Lower leg skin (tissue), 4 donors: ENCODE results near the gene BTNL2. TPM values are rescaled to one million over a fixed set of nuclear protein-coding genes. Genes with fewer than 3 reads are reported as not detected.

Experiments used
- DNase-seq, 2 donors: peaks; one replicate each; pipeline ENCODE4 v3.0.0-alpha.2; 2019; ENCODE audit warnings: low spot score in 2 of 2
- H3K4me3 ChIP-seq: fragments of 200-600 bp; sonication (generic); 2 replicates; pipeline ENCODE4 v1.5.1; 2017; ENCODE audit warnings: mild to moderate bottlenecking, low read depth; ENCODE audit not compliant: poor library complexity, severe bottlenecking
- POLR2A ChIP-seq, 2 donors: fragments of 450-650 bp; IDR thresholded peaks; one replicate each; pipeline ENCODE4 v1.6.1; 2016 to 2017; ENCODE audit warnings: antibody characterized with exemption in 2 of 2, mild to moderate bottlenecking in 1 of 2, moderate library complexity in 1 of 2
- WGBS, 2 donors: methylation state at CpG; one replicate each; pipeline ENCODE4 v1.1.5; 2018; 5-methylcytosine and 5-hydroxymethylcytosine counted together
- intact Hi-C: fragments of 100-400 bp; cut with DNase I; formaldehyde crosslinking; loops from one replicate; pipeline ENCODE4 v1.15.0; 2023; ENCODE audit warnings: low total_unique reads
- total RNA-seq, 4 donors: library from RNA; depleted of rRNA; stranded (reverse); fragments of >200 nt; gene quantifications; one replicate each; pipeline ENCODE4 v1.1.0, GENCODE V29; 2016
- TF ChIP-seq, protein P1 (sequence below), 3 donors: fragments of 450-650 bp; IDR thresholded peaks; one replicate each; pipeline ENCODE4 v1.5.1; 2016; ENCODE audit warnings: antibody characterized with exemption in 3 of 3, mild to moderate bottlenecking in 3 of 3, moderate library complexity in 2 of 3

The BTNL2 gene
- total RNA-seq, 4 donors from 2014 or later = not detected

DNA sequence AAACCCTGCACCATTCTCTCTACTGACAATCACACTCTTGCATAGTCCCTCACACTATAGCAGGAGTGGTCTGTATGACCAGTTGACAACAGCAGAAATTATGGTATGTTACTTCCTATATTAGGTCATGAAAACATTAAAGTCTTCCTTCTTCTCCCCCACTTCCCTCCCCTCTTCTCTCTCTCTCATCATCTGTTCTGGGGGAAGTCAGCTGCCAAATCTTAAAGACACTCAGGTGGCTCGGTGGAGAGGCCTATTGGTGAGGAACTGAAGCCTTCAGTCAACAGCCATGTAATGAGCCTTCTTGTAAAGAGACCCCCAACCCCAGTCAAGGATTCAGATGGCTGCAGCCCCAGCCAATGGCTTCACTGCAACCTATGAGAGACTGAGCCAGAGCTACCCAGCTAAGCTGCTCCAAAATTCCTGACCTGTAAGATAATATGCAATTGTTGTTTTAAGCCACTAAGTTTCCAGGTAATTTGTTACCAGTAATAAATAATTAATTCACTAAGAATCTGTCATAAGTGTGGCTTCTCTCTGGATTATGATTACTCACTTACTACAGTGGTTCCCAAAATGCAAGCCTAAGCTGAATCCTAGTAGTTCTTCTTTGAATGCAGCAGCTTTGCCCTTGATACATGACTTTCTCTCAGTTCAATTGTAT, 24.1 kb downstream of the BTNL2 start:
- 33 to 48% methylated on average over 1 of the region's 1 CpG for WGBS, 2 donors

DNA sequence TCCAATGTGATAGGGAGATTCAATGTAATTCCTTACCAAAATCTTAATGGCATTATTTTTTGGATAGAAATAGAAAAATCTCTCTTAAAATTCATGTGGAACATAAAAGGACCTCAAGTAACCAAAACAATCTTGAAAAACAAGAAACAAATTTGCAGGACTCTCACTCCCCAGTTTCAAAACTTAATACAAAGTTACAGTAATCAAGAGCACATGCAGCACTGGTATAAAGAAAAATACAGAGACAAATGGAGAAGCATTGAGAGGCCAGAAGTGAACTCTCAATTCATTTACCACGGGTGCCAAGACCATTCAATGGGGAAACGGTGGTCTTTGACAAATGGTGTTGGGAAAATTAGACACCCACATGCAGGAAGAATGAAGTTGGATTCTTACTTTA, 27.4 kb downstream of the BTNL2 start:
- WGBS, 2 donors = 69% methylated on average over 2 of the region's 2 CpGs
- TF ChIP-seq, protein P1, sequence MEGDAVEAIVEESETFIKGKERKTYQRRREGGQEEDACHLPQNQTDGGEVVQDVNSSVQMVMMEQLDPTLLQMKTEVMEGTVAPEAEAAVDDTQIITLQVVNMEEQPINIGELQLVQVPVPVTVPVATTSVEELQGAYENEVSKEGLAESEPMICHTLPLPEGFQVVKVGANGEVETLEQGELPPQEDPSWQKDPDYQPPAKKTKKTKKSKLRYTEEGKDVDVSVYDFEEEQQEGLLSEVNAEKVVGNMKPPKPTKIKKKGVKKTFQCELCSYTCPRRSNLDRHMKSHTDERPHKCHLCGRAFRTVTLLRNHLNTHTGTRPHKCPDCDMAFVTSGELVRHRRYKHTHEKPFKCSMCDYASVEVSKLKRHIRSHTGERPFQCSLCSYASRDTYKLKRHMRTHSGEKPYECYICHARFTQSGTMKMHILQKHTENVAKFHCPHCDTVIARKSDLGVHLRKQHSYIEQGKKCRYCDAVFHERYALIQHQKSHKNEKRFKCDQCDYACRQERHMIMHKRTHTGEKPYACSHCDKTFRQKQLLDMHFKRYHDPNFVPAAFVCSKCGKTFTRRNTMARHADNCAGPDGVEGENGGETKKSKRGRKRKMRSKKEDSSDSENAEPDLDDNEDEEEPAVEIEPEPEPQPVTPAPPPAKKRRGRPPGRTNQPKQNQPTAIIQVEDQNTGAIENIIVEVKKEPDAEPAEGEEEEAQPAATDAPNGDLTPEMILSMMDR (IDR thresholded peaks at IDR 0.05) = no peak
- TF ChIP-seq POLR2A (IDR thresholded peaks at IDR 0.05) = no peak
- intact Hi-C loops = no loop called here
- H3K4me3 ChIP-seq = no peak overlapping the region
- DNase-seq = no peak

More for the DNA sequence above, 24.1 kb downstream of the BTNL2 start:
- no peak overlapping the region for H3K4me3 ChIP-seq
- DNase-seq = no peak
- TF ChIP-seq, protein P1 (IDR thresholded peaks at IDR 0.05) = no peak
- no peak for TF ChIP-seq POLR2A (IDR thresholded peaks at IDR 0.05)
- intact Hi-C loops = no loop called here

DNA sequence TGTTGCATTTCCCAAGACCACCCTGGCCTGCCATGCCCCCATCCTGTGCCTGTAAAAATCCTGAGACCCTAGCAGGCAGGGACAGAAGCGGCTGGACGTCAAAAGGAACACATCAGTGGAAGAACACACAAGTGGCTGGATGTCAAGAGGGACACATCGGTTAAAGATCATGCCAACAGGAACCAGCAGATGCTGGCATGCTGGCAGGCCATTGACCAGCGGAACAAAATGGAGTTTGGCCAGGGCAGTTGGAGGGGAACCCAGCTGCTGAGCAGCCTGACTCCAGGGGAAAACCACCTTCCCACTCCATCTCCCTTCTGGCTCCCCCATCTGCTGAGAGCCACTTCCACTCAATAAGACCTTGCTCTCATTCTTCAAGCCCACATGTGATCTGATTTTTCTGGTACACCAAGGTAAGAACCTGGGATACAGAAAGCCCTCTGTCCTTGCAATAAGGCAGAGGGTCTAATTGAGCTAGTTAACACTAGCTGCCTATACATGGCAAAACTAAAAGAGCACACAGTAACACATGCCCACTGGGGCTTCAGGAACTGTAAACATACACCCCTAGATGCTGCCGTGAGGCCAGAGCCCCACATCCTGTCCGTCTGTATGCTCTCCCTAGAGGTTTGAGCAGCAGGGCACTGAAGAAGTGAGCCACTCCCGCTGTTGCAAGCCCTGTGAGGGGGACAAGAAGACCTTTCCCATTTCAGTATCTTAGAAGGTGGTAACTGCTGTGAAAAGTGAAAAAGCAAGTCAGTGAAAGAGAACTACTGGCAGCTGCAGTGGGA, 31.0 kb downstream of the BTNL2 start:
- no peak overlapping the region for H3K4me3 ChIP-seq
- TF ChIP-seq POLR2A (IDR thresholded peaks at IDR 0.05) = no peak
- TF ChIP-seq, protein P1 (IDR thresholded peaks at IDR 0.05) = no peak
- WGBS, 2 donors = 87 to 95% methylated on average over 7 of the region's 7 CpGs
- DNase-seq = no peak
- intact Hi-C loops = no loop called here

DNA sequence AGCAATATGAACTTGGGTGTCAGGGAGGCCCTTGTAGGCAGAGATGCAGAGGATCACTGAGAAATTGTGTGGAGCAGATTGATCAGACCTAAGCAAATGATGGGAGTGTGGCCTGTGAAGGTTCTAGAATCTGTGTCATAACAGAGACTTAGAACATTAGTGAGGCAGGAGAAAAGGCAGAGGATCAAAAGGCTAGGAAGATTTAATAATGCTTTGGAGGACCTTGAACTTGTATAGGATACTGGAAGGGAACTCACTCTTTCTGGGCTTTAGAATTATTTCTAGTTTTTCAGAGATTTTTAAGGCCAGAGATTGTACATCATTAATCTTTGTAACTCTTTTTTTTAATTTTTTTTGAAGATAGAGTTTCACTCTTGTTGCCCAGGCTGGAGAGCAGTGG, 35.2 kb downstream of the BTNL2 start, which contains the start of gene TSBP1:
Gene TSBP1, minus strand, starts transcription at position 101 of the 400 bp plus-strand sequence. CDS start 197 bp downstream, outside the sequence.
- H3K4me3 ChIP-seq = no peak within 1 kb of the TSS
- TF ChIP-seq POLR2A (IDR thresholded peaks at IDR 0.05) = no peak
- TF ChIP-seq, protein P1 (IDR thresholded peaks at IDR 0.05) = no peak
- intact Hi-C loops = no loop called here

DNA sequence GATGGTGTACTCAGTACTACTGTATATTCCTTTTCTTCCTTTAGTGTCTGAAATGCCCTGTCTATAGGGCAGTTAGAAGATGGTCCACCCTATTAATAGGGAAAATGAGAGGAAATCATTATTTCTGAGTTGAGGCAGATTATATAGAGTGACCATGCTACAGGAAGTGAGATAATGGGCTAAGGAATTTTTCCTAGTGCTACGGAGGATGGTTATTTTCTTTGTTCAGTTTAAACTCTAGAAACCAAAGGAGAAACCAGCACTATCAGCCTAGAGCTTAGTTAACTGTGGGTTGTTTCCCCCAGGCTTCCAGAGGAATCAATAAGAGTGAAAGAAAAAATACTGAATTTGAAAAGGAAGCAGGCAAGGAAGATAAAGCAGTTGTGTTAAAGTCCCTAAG, 35.8 kb downstream of the BTNL2 start:
- TF ChIP-seq, protein P1 (IDR thresholded peaks at IDR 0.05) = no peak
- no peak for TF ChIP-seq POLR2A (IDR thresholded peaks at IDR 0.05)
- no peak overlapping the region for H3K4me3 ChIP-seq
- intact Hi-C loops = no loop called here
- whole genome bisulfite sequencing, 2 donors = 56 to 61% methylated on average over 1 of the region's 1 CpG
- DNase-seq = no peak

More for the DNA sequence above, 35.2 kb downstream of the BTNL2 start, which contains the start of gene TSBP1:
- no peak for DNase-seq
